ENCODE results near the gene ATP6V1G2.

Gene ATP6V1G2

DNA sequence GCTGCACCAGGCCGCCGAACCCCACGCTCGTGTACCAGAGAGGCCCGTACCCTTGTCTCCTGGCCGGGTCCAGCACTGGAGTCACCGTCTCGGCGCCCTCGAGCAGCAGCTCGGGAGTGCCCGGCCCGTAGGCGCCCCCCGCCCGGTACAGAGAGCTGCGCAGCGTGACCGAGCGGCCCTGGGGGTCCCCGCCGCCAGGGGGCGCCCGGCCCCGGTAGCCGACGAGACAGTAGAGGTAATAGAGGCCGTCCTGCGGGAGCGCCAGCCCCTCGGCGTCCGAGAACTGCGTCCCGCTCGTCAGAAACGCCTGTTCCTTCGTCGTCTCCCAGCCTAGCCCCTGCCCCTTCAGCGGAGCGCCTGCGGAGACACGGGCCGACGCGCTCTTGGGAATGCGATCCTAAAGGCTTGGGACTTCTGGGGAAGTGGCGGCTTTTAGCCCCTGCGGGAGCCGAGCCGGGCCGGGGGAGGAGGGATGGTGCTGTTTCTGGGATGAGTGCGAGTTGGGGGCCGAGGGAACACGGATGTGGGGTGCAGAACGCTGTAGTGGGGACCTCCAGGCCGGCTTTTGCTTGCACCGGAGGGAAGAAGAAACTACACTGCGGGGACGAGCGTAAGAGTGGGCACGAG, 34.5 kb upstream of the ATP6V1G2 start:
- H3K27ac ChIP-seq (replicated peaks): peak overlapping the region; percentile 89
- peak; percentile 87 for DNase-seq (ENCODE audit: low read depth in 1 of 2, low spot score in 1 of 2)
- peak overlapping the region; percentile 55 for H3K4me3 ChIP-seq (replicated peaks; ENCODE audit: insufficient read depth, low read length)
- no peaks in the 10 kb centered on the region for H3K27me3 ChIP-seq (ENCODE audit: insufficient read depth, poor library complexity, severe bottlenecking)
- TF ChIP-seq GABPA (IDR thresholded peaks at IDR 0.05; ENCODE audit: low read depth) (no peak), POLR2AphosphoS5 (IDR thresholded peaks at IDR 0.05; ENCODE audit: low read depth) (peak; percentile 71), SPI1 (IDR thresholded peaks at IDR 0.05; ENCODE audit: borderline replicate concordance, low read depth) (no peak)
- TF ChIP-seq, protein P1, sequence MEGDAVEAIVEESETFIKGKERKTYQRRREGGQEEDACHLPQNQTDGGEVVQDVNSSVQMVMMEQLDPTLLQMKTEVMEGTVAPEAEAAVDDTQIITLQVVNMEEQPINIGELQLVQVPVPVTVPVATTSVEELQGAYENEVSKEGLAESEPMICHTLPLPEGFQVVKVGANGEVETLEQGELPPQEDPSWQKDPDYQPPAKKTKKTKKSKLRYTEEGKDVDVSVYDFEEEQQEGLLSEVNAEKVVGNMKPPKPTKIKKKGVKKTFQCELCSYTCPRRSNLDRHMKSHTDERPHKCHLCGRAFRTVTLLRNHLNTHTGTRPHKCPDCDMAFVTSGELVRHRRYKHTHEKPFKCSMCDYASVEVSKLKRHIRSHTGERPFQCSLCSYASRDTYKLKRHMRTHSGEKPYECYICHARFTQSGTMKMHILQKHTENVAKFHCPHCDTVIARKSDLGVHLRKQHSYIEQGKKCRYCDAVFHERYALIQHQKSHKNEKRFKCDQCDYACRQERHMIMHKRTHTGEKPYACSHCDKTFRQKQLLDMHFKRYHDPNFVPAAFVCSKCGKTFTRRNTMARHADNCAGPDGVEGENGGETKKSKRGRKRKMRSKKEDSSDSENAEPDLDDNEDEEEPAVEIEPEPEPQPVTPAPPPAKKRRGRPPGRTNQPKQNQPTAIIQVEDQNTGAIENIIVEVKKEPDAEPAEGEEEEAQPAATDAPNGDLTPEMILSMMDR (IDR thresholded peaks at IDR 0.05; ENCODE audit: insufficient read depth, low read length): peak; percentile 78
- TF ChIP-seq, protein P2, sequence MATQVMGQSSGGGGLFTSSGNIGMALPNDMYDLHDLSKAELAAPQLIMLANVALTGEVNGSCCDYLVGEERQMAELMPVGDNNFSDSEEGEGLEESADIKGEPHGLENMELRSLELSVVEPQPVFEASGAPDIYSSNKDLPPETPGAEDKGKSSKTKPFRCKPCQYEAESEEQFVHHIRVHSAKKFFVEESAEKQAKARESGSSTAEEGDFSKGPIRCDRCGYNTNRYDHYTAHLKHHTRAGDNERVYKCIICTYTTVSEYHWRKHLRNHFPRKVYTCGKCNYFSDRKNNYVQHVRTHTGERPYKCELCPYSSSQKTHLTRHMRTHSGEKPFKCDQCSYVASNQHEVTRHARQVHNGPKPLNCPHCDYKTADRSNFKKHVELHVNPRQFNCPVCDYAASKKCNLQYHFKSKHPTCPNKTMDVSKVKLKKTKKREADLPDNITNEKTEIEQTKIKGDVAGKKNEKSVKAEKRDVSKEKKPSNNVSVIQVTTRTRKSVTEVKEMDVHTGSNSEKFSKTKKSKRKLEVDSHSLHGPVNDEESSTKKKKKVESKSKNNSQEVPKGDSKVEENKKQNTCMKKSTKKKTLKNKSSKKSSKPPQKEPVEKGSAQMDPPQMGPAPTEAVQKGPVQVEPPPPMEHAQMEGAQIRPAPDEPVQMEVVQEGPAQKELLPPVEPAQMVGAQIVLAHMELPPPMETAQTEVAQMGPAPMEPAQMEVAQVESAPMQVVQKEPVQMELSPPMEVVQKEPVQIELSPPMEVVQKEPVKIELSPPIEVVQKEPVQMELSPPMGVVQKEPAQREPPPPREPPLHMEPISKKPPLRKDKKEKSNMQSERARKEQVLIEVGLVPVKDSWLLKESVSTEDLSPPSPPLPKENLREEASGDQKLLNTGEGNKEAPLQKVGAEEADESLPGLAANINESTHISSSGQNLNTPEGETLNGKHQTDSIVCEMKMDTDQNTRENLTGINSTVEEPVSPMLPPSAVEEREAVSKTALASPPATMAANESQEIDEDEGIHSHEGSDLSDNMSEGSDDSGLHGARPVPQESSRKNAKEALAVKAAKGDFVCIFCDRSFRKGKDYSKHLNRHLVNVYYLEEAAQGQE (IDR thresholded peaks at IDR 0.05; ENCODE audit: insufficient replicate concordance, low read depth): peak; percentile 39

GRCh38 chr6:31580438-31580740, 34.0 kb upstream of the ATP6V1G2 start:
- H3K27ac ChIP-seq (replicated peaks): peak overlapping the region; percentile 89
- TF ChIP-seq SPI1 (IDR thresholded peaks at IDR 0.05; ENCODE audit: borderline replicate concordance, low read depth) (no peak), POLR2AphosphoS5 (IDR thresholded peaks at IDR 0.05; ENCODE audit: low read depth) (no peak), GABPA (IDR thresholded peaks at IDR 0.05; ENCODE audit: low read depth) (no peak)
- TF ChIP-seq, protein P1 (IDR thresholded peaks at IDR 0.05; ENCODE audit: insufficient read depth, low read length): no peak
- TF ChIP-seq, protein P2 (IDR thresholded peaks at IDR 0.05; ENCODE audit: insufficient replicate concordance, low read depth): no peak
- peak overlapping the region; percentile 55 for H3K4me3 ChIP-seq (replicated peaks; ENCODE audit: insufficient read depth, low read length)
- no peaks in the 10 kb centered on the region for H3K27me3 ChIP-seq (ENCODE audit: insufficient read depth, poor library complexity, severe bottlenecking)
- no peak for DNase-seq (ENCODE audit: low read depth in 1 of 2, low spot score in 1 of 2)

GRCh38 chr6:31579546-31580437, 33.4 kb upstream of the ATP6V1G2 start:
- no peak overlapping the region for H3K27ac ChIP-seq (replicated peaks)
- no peak for DNase-seq (ENCODE audit: low read depth in 1 of 2, low spot score in 1 of 2)
- peak overlapping the region; percentile 55 for H3K4me3 ChIP-seq (replicated peaks; ENCODE audit: insufficient read depth, low read length)
- H3K27me3 ChIP-seq (ENCODE audit: insufficient read depth, poor library complexity, severe bottlenecking): no peaks in the 10 kb centered on the region
- TF ChIP-seq, protein P2 (IDR thresholded peaks at IDR 0.05; ENCODE audit: insufficient replicate concordance, low read depth): no peak
- no peak for TF ChIP-seq GABPA (IDR thresholded peaks at IDR 0.05; ENCODE audit: low read depth)
- no peak for TF ChIP-seq SPI1 (IDR thresholded peaks at IDR 0.05; ENCODE audit: borderline replicate concordance, low read depth)
- no peak for TF ChIP-seq POLR2AphosphoS5 (IDR thresholded peaks at IDR 0.05; ENCODE audit: low read depth)
- TF ChIP-seq, protein P1 (IDR thresholded peaks at IDR 0.05; ENCODE audit: insufficient read depth, low read length): no peak
